Natural killer cell (primary cell): ENCODE measurements around the gene INHBC. TPM values are rescaled to one million over a fixed set of nuclear protein-coding genes. Genes with fewer than 3 reads are reported as not detected.

Experiments
- ATAC-seq, 3 donors: fragments of 150-1000 bp in 2 of 3; fragments of 200-7000 bp in 1 of 3; cut with Tn5 transposase; 1 replicate in 1 of 3; 2 replicates in 2 of 3; pipeline ENCODE4 v1.10.0; 2021; ENCODE audit warnings: mild to moderate bottlenecking in 2 of 3, moderate library complexity in 2 of 3
- DNase-seq, 2 donors: peaks; one replicate each; pipeline versions ENCODE4 v3.0.0 to v3.0.0-alpha.2; 2013 to 2021; ENCODE audit warnings: mixed read lengths in 1 of 2
- H3K27ac ChIP-seq: one replicate; pipeline ENCODE4 v1.5.1; 2013; ENCODE audit warnings: mild to moderate bottlenecking, low read length
- H3K27me3 ChIP-seq: one replicate; pipeline ENCODE4 v1.6.1; 2013; ENCODE audit warnings: low read length; ENCODE audit not compliant: control insufficient read depth, insufficient read depth
- H3K36me3 ChIP-seq: one replicate; pipeline ENCODE4 v1.6.1; 2013; ENCODE audit warnings: low read length; ENCODE audit not compliant: control insufficient read depth, insufficient read depth
- H3K4me1 ChIP-seq: one replicate; pipeline ENCODE4 v1.6.1; 2013; ENCODE audit warnings: low read length; ENCODE audit not compliant: control insufficient read depth, insufficient read depth
- H3K4me3 ChIP-seq: one replicate; pipeline ENCODE4 v1.5.1; 2013; ENCODE audit warnings: low read length
- H3K9me3 ChIP-seq: one replicate; pipeline ENCODE4 v1.6.1; 2013; ENCODE audit warnings: low read length; ENCODE audit not compliant: control insufficient read depth, insufficient read depth
- H3K27ac Mint-ChIP-seq, 2 donors: one replicate each; pipeline ENCODE4 v1.8.0; 2022; ENCODE audit warnings: mild to moderate bottlenecking in 2 of 2, mixed read lengths in 2 of 2, moderate library complexity in 1 of 2
- H3K27me3 Mint-ChIP-seq, 2 donors: one replicate each; pipeline ENCODE4 v1.8.0; 2022; ENCODE audit warnings: low read depth in 2 of 2, mixed read lengths in 2 of 2
- H3K36me3 Mint-ChIP-seq: one replicate; pipeline ENCODE4 v1.8.0; 2022; ENCODE audit warnings: mixed read lengths
- H3K4me1 Mint-ChIP-seq, 2 donors: one replicate each; pipeline ENCODE4 v1.8.0; 2022; ENCODE audit warnings: mixed read lengths in 2 of 2
- H3K4me3 Mint-ChIP-seq: one replicate; pipeline ENCODE4 v1.8.0; 2022; ENCODE audit warnings: mild to moderate bottlenecking, moderate library complexity, mixed read lengths
- H3K9me3 Mint-ChIP-seq, 2 donors: one replicate each; pipeline ENCODE4 v1.8.0; 2022; ENCODE audit warnings: mixed read lengths in 2 of 2
- WGBS: methylation state at CpG from one replicate; pipeline ENCODE4 v1.1.7; 2013; ENCODE audit warnings: missing lambda C conversion rate; ENCODE audit not compliant: insufficient coverage; 5-methylcytosine and 5-hydroxymethylcytosine counted together
- intact Hi-C: fragments of 100-400 bp; cut with micrococcal nuclease; formaldehyde crosslinking; loops from one replicate; pipeline ENCODE4 v1.14.2; 2022
- total RNA-seq, 4 donors: library from RNA; stranded (reverse); fragments of 120-200 nt in 1 of 4; gene quantifications; one replicate each; pipeline versions ENCODE4 v1.2.3 to v1.2.4, GENCODE V29; 2013 to 2022
- TF ChIP-seq, protein P1 (sequence below): fragments of 200-600 bp; IDR thresholded peaks from one replicate; pipeline ENCODE4 v1.8.0; 2022; ENCODE audit warnings: antibody characterized with exemption

Gene INHBC
- total RNA-seq, 3 donors from 2014 or later (not counting 1 experiment from before 2014, with no cell fraction given): 0.18 to 0.35 (median 0.31) TPM

DNA sequence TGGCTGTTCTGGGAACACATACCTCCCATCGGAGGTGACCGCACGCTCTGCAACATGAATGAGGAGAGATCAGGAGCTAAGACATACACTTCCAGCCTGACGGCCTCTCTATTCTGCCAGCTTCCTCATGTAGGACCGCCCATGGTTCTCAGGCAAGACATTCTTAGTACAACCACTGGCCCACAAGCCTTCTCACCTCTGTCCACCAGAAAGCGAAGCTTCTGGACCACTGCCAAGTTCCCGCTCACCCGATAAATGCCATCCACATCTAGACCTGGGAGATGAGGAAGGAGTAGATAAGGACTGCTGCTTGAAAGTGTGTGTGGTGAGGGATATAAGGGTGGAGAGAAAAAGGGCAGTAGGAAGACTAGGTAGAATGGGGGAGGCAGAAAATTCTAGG is 39.8 kb downstream of the INHBC start:
- ATAC-seq (no peak), DNase-seq (no peak)
- Histone ChIP-seq H3K9me3 (no peaks in the 10 kb centered on the region), H3K27me3 (no peaks in the 10 kb centered on the region), H3K4me3 (no peak overlapping the region), H3K27ac (no peak overlapping the region), H3K36me3 (peaks cover 53% of the 10 kb centered on the region), H3K4me1 (peaks cover 94% of the 10 kb centered on the region)
- H3K9me3 Mint-ChIP-seq: no peaks in the 10 kb centered on the region
- no peaks in the 10 kb centered on the region for H3K27me3 Mint-ChIP-seq
- peak overlapping the region; percentile 78 for H3K4me3 Mint-ChIP-seq
- peaks cover 19% of the 10 kb centered on the region for H3K36me3 Mint-ChIP-seq
- WGBS: 67% methylated on average over 5 of the region's 8 CpGs
- H3K27ac Mint-ChIP-seq: peak overlapping the region; percentile 83 to 90
- intact Hi-C loops: no loop called here
- H3K4me1 Mint-ChIP-seq: peaks cover 71 to 92% of the 10 kb centered on the region in 2 donors
- TF ChIP-seq, protein P1, sequence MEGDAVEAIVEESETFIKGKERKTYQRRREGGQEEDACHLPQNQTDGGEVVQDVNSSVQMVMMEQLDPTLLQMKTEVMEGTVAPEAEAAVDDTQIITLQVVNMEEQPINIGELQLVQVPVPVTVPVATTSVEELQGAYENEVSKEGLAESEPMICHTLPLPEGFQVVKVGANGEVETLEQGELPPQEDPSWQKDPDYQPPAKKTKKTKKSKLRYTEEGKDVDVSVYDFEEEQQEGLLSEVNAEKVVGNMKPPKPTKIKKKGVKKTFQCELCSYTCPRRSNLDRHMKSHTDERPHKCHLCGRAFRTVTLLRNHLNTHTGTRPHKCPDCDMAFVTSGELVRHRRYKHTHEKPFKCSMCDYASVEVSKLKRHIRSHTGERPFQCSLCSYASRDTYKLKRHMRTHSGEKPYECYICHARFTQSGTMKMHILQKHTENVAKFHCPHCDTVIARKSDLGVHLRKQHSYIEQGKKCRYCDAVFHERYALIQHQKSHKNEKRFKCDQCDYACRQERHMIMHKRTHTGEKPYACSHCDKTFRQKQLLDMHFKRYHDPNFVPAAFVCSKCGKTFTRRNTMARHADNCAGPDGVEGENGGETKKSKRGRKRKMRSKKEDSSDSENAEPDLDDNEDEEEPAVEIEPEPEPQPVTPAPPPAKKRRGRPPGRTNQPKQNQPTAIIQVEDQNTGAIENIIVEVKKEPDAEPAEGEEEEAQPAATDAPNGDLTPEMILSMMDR: no peak

DNA sequence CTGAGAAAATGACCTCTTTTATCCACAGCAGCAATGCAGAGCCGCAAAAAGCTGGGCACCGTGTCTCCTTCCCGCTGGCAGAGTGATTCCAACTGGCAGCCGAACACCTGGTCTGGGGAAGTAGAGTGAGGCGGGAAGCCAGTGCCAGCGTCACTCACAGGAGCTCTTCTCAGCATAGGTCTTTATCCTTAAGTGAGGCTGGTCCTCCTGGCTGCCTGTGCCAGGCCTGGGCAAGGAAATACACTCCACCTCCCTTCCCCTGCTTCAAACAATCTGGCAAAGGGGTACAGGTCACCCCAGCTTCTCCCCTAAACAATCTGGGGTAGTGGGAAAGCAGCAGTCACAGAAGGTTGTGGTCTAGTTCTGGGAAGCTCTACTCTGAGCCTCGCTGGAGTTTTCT is 40.3 kb downstream of the INHBC start:
- Histone ChIP-seq H3K36me3 (peaks cover 49% of the 10 kb centered on the region), H3K27ac (no peak overlapping the region), H3K9me3 (no peaks in the 10 kb centered on the region), H3K27me3 (no peaks in the 10 kb centered on the region), H3K4me3 (no peak overlapping the region), H3K4me1 (peaks cover 93% of the 10 kb centered on the region)
- peaks cover 19% of the 10 kb centered on the region for H3K36me3 Mint-ChIP-seq
- intact Hi-C loops: loop anchor here (5.0 kb wide), 2 partner anchors 147 to 267 kb away; no protein-coding TSS in a partner anchor
- peaks cover 71 to 92% of the 10 kb centered on the region in 2 donors for H3K4me1 Mint-ChIP-seq
- H3K27ac Mint-ChIP-seq: peak overlapping the region; percentile 83 to 90
- H3K4me3 Mint-ChIP-seq: peak overlapping the region; percentile 78
- TF ChIP-seq, protein P1: no peak
- 94% methylated on average over 7 of the region's 7 CpGs for WGBS
- H3K27me3 Mint-ChIP-seq: no peaks in the 10 kb centered on the region
- no peaks in the 10 kb centered on the region for H3K9me3 Mint-ChIP-seq
- ATAC-seq (no peak), DNase-seq (no peak)

DNA sequence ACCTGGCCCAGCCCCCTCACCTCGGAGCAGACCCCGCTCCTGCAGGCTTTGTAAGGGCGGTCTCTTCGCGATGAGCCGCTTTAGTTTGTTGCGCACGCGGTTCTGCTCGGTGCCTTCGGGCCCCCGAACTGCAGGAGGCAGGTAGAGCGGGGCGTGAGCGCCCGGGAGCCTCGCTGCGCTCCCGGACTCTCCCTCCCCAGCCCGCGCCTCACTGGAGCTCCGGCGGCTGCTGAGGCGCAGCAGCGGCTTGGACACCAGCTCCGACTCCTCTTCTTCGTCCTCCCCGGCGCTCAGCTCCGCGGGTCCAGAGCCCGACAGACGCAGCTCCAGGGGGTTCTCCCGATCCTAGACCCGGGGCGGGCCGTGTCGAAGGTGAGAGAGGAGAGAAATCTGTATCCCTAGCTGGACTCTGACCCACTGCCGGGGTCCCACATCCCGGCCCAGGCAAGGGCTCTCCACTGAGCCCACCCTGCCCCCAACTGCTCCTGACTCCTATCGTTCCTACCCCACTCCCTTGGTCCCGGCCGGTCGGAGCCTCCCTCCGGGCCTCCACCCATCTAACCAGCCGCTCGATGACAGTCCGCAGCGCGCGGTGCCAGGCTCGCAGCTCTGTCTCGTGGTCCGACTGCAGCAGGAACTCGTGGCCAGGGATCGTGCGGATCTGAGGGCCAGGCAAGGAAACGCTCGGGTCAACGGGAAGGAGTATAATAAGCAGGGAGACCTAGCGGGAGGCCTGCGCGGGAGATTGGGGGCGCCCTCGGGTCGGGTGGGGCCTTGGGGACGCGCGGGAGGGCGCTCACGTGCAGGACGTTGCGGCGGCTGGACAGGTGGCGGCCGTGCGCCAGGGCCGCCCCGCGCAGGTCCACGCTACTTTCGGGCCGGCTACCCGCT is 40.9 kb downstream of the INHBC start:
- Mint-ChIP-seq H3K36me3 (peaks cover 19% of the 10 kb centered on the region), H3K9me3 (no peaks in the 10 kb centered on the region), H3K4me1 (peaks cover 76 to 92% of the 10 kb centered on the region in 2 donors), H3K27ac (peak overlapping the region; percentile 97 to 98), H3K4me3 (peak overlapping the region; percentile 85), H3K27me3 (no peaks in the 10 kb centered on the region)
- Histone ChIP-seq H3K4me1 (peaks cover 93% of the 10 kb centered on the region), H3K27ac (peak overlapping the region; percentile 99), H3K27me3 (no peaks in the 10 kb centered on the region), H3K9me3 (no peaks in the 10 kb centered on the region), H3K36me3 (peaks cover 44% of the 10 kb centered on the region), H3K4me3 (peak overlapping the region; percentile 57)
- no peak for DNase-seq
- no peak for ATAC-seq
- WGBS: 55% methylated on average over 84 of the region's 84 CpGs
- intact Hi-C loops: loop anchor here (2.0 to 5.0 kb wide), 3 partner anchors 13 to 267 kb away; no protein-coding TSS in a partner anchor
- TF ChIP-seq, protein P1: no peak
